NCI-H460 (cell line): ENCODE results near the gene PKIG. TPM values are rescaled to one million over a fixed set of nuclear protein-coding genes. Genes with fewer than 3 reads are reported as not detected.

Experiments used
- DNase-seq: peaks from one replicate; pipeline ENCODE4 v3.0.0-alpha.2; 2016; ENCODE audit warnings: low read depth; ENCODE audit errors: extremely low read depth
- total RNA-seq: library from RNA; depleted of rRNA; stranded (reverse); fragments of >200 nt; shearing (Covaris generic); gene quantifications from 2 replicates; pipeline ENCODE4 v1.2.3, GENCODE V29; 2014

The PKIG gene
- total RNA-seq, 1 experiment from 2014 or later = 28.0 TPM

- DNase-seq = no peak
Observed at GRCh38 chr20:44615876-44616603, 33.7 kb downstream of the PKIG start.

DNA sequence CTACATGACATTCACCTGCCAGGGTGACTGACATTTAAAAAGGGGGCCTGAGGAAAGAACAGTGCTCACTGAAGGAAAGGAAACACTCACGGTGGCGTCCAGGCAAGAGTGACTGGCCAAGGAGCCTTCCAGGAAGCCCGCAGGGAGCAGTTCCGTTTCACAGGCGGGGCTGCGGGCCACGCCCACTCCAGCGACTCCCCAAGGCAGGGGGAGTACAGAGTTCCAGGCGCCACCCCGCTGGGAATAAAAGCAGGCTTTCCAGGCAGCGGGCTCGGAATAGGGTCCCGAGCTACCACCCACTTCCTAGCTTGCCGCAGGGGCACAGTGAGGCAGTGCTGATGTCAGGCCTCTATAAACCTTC, 34.2 kb downstream of the PKIG start:
- no peak for DNase-seq

GRCh38 chr20:44618318-44618731, 35.9 kb downstream of the PKIG start:
- DNase-seq = no peak

DNA sequence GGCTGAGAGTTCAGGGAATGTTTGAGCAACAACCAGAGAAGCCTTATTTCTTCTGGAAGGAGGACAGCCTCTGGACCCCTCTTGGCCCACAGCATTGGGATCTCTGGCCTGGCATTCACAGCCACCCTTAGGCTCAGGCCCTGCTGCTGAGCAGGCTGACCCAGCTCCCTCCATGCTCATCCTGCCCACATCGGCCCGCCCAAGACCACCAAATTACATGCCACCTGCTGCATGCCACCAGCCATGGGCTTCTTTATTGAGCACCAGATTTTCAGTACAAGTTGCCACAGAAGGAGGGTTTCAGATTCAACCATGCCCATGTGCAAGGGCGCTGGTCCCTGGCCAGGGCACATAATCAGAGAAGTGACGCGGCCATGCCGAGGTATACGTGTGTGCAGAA, 36.9 kb downstream of the PKIG start:
- DNase-seq = no peak

GRCh38 chr20:44620030-44620429, 37.7 kb downstream of the PKIG start:
- DNase-seq = no peak

- no peak for DNase-seq
Observed at GRCh38 chr20:44621325-44621724, 38.9 kb downstream of the PKIG start.

GRCh38 chr20:44621939-44622338, 39.6 kb downstream of the PKIG start:
- DNase-seq = no peak

- DNase-seq = no peak
Observed at GRCh38 chr20:44622501-44623270, 40.3 kb downstream of the PKIG start.

DNA sequence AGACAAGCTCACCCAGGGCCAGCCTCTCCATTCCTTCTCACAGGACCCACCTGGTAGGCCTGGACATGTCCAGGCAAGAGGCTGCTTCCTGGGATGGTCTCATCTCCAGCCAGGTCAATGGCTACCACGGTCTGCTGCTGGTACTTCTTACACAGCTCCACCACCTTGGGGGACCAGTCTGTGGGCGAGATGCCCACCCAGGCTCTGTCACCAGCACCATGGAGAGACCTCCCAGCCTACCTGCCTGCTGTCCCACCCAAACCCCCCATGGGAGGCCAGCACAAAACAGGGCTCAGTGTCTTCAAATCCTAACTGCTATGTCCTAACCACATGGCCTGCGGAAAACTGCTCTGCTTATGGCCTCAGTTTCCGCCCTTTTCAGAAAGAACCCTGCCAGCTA, 41.8 kb downstream of the PKIG start:
- no peak for DNase-seq

DNA sequence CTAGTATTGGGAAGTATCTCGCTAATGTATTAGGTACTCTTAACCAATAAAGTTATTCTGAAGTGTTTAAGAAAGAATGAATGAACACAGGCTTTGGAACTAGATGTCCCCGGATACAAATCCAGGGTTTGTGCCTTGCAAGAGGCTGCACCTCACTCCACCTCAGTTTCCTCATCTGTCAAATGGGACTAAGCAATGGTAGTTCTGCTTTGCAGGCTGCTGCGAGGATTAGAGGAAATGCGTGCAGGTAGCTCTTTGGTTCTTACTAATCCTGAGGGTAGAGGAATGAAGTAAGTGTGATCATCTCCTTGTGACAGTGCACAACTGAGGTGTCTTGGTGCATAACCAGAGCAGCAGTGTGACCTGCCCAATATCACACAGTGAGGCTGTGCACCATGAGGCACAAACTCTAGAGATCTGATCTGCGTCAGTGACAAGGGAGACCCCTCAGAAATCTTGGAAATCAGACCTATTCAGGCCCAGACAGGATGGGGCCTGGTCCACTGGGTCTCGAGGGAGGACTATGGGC, 42.4 kb downstream of the PKIG start:
- no peak for DNase-seq

DNA sequence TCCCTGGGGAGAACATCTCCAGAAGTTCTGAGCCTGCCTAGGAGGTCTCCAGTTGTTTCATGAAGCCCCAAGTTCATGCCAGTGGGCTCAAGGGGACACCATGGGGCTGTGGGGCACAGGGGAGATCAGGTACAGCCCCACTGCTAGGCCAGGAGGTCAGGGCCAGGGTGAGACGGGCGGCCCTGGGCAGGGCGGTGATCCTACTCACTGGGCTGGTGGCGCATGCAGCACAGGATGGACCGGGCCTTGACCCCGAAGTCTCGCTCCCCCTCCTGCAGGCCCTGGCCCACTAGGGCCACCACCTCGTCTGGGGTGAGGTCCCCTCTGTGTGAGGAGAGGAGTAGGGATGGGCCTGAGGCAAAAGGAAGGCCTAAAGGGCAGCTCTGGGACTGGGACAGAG, 43.0 kb downstream of the PKIG start:
- DNase-seq = no peak

- DNase-seq = no peak
Observed at GRCh38 chr20:44626278-44626677, 43.9 kb downstream of the PKIG start.

DNA sequence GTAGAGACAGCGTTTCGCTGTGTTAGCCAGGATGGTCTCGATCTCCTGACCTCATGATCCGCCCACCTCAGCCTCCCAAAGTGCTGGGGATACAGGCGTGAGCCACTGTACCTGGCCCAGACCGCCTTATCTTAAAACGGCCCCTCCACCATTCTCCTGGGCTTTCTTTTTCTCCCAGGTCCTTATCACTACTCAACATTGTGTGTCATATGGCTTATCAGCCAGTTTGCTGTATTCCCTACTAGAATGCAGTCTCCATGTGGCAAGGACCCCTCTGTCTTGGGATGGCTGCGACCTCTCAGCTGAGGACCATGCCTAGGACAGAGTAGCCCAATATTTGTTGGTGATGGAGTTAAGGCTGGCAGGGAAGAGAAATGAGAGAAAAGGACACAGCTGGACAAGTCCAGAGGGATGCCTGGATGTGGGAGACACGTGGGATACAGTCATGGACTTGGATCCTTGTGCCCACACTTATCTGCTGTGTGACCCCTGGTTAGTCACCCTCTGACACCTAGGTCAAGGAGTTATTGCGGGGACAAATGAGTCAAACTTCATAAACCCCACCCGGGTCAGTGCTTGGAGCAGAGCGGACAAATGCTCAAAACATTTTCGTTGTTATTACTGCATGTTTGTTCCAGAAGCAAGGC, 45.1 kb downstream of the PKIG start:
- DNase-seq = no peak

- DNase-seq = no peak
Observed at GRCh38 chr20:44629017-44629385, 46.6 kb downstream of the PKIG start.

DNA sequence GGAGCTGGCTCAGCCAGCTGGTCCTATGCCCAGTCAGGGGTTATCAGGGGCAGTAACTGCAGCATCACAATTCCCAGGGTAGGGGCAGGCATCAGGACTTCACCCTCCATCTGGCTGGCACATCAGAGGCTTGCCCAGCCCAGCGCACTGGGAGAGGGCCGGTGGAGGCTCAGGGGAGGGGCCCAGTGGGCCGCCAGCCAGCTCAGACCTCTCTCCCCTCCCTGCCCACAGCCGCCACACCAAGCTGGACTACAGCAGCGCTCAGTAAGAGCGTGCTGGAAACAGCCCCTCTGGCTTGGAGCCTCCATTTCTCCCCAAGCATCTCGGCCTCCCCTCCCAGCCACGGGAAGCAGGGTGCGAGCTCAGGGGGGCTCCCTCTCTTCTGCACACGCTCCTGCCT, 47.2 kb downstream of the PKIG start:
- DNase-seq = no peak

GRCh38 chr20:44630297-44630696, 47.9 kb downstream of the PKIG start:
- DNase-seq = no peak

DNA sequence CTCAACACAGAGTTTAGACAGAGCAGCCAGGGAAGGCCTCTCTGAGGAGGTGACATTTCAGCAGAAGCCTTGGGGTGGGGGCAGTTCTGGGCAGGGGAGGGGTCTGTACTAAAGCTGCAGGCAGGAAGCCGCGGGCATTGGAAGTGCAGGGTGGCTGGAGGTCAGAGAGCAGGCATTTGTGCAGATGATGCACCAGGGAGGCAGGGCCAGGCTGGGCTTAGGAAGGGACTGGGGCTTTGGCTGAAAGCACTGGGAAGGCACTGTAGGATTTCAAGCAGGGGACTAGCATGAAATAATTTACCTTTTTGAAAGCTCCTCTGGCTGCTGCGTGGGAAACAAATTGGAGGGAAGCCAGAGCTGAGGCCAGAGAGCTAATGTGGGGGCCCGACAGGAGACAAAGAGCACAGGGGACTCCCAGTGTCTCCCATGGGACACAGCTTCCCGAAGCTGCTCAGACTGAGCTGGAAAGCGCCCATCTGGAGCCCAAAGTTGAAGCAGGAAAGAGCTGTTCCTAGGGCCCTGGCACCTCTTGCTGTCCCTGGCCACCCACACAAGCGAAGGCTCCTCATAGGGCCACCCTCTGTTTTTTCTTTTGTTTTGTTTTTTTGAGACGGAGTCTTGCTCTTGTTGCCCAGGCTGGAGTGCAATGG, 49.8 kb downstream of the PKIG start:
- DNase-seq = no peak

GRCh38 chr20:44633187-44633810, 50.9 kb downstream of the PKIG start:
- no peak for DNase-seq

- no peak for DNase-seq
Observed at GRCh38 chr20:44633872-44634600, 51.7 kb downstream of the PKIG start.

GRCh38 chr20:44635877-44636276, 53.5 kb downstream of the PKIG start:
- no peak for DNase-seq
